CD4-positive, alpha-beta memory T cell (primary cell): ENCODE results near the gene MMP13. TPM values are rescaled to one million over a fixed set of nuclear protein-coding genes. Genes with fewer than 3 reads are reported as not detected.
"Not testable (repeated sequence)": the region's sequence is repeated elsewhere in the genome, so short reads cannot be mapped to it uniquely, and the experiment has no call there.

ENCODE experiments used
- CTCF ChIA-PET: fragments of 350-600 bp; sonication (Branson Sonifier 250); formaldehyde crosslinking; loops from one replicate; lab custom pipeline; 2021; ENCODE audit warnings: inconsistent platforms; ENCODE audit not compliant: partially characterized antibody; lab: Charles Lee
- POLR2A ChIA-PET: fragments of 350-600 bp; sonication (Branson Sonifier 250); formaldehyde crosslinking; loops from one replicate; lab custom pipeline; 2021; ENCODE audit not compliant: partially characterized antibody; lab: Charles Lee
- DNase-seq, 5 donors: peaks; one replicate each; pipeline versions ENCODE4 v3.0.0 to v3.0.0-alpha.2; 2020 to 2022; ENCODE audit warnings: mixed read lengths in 1 of 5
- H3K27ac ChIP-seq: one replicate; pipeline ENCODE4 v1.7.0; 2013; ENCODE audit warnings: low read depth, low read length
- H3K27me3 ChIP-seq: 2 replicates; pipeline ENCODE4 v1.7.0; 2013; ENCODE audit warnings: mild to moderate bottlenecking, low read length, moderate library complexity; ENCODE audit not compliant: insufficient read depth
- H3K36me3 ChIP-seq: 2 replicates; pipeline ENCODE4 v1.7.0; 2013; ENCODE audit warnings: mild to moderate bottlenecking, low read length, moderate library complexity; ENCODE audit not compliant: insufficient read depth
- H3K4me1 ChIP-seq: 2 replicates; pipeline ENCODE4 v1.7.0; 2013; ENCODE audit warnings: mild to moderate bottlenecking, low read length, moderate library complexity; ENCODE audit not compliant: insufficient read depth
- H3K4me3 ChIP-seq, 2 donors: one replicate each; pipeline ENCODE4 v1.7.0; 2013; ENCODE audit warnings: low read length in 2 of 2, mild to moderate bottlenecking in 1 of 2
- H3K9me3 ChIP-seq, 2 donors: one replicate each; pipeline ENCODE4 v1.7.0; 2013; ENCODE audit warnings: low read length in 2 of 2, control low read depth in 1 of 2; ENCODE audit not compliant: control insufficient read depth in 1 of 2
- H3K27ac Mint-ChIP-seq, 7 donors: one replicate each; pipeline ENCODE4 v1.8.0; 2020 to 2021; ENCODE audit warnings: mixed read lengths in 7 of 7, mild to moderate bottlenecking in 6 of 7, inconsistent platforms in 3 of 7, moderate library complexity in 3 of 7
- H3K27me3 Mint-ChIP-seq, 2 donors: one replicate each; pipeline ENCODE4 v1.8.0; 2020 to 2021; ENCODE audit warnings: mixed read lengths in 2 of 2
- H3K36me3 Mint-ChIP-seq, 2 donors: one replicate each; pipeline ENCODE4 v1.8.0; 2020 to 2021; ENCODE audit warnings: mixed read lengths in 2 of 2, inconsistent platforms in 1 of 2, mild to moderate bottlenecking in 1 of 2
- H3K4me1 Mint-ChIP-seq, 4 donors: one replicate each; pipeline ENCODE4 v1.8.0; 2020 to 2021; ENCODE audit warnings: mixed read lengths in 4 of 4, mild to moderate bottlenecking in 1 of 4
- H3K4me3 Mint-ChIP-seq, 8 donors: one replicate each; pipeline ENCODE4 v1.8.0; 2020 to 2021; ENCODE audit warnings: mixed read lengths in 8 of 8, mild to moderate bottlenecking in 7 of 8, moderate library complexity in 6 of 8, inconsistent platforms in 3 of 8
- H3K9me3 Mint-ChIP-seq, 8 donors: one replicate each; pipeline ENCODE4 v1.8.0; 2020 to 2021; ENCODE audit warnings: mixed read lengths in 8 of 8, mild to moderate bottlenecking in 5 of 8, inconsistent platforms in 3 of 8, moderate library complexity in 1 of 8
- intact Hi-C: fragments of 100-400 bp; cut with micrococcal nuclease; formaldehyde crosslinking; loops from one replicate; pipeline ENCODE4 v1.15.1; 2023
- polyA plus RNA-seq, 2 donors: library from polyadenylated mRNA; unstranded; fragments of 300-500 nt; fragmentation: Illumina TruSeq; gene quantifications; one replicate each; pipeline ENCODE4 v1.2.3, GENCODE V29; 2021
- total RNA-seq, 2 experiments: library from RNA; stranded (reverse); gene quantifications; one replicate each; pipeline ENCODE4 v1.2.3, GENCODE V29; 2021

MMP13 gene
- total RNA-seq (not detected), polyA plus RNA-seq (not detected)

- H3K27me3 Mint-ChIP-seq = no peaks in the 10 kb centered on the region
Observed at GRCh38 chr11:102955624-102956023, at the start of gene MMP13. Gene MMP13 (minus strand): TSS chr11:102955732. CDS start chr11:102955705, 27 bp downstream.

GRCh38 chr11:103004234-103004633 lies 48.7 kb upstream of the MMP13 start:
- H3K27ac ChIP-seq, DNase-seq, H3K36me3 Mint-ChIP-seq, H3K36me3 ChIP-seq, intact Hi-C loops, H3K9me3 ChIP-seq, H3K4me3 Mint-ChIP-seq, POLR2A ChIA-PET, H3K9me3 Mint-ChIP-seq, H3K27ac Mint-ChIP-seq, H3K27me3 ChIP-seq, CTCF ChIA-PET, H3K4me1 Mint-ChIP-seq, H3K4me1 ChIP-seq, H3K4me3 ChIP-seq: not testable (repeated sequence)
- peaks cover 13 to 14% of the 10 kb centered on the region in 2 donors for H3K27me3 Mint-ChIP-seq

More at GRCh38 chr11:102955624-102956023, at the start of gene MMP13:
- CTCF ChIA-PET = no interaction called here
- H3K4me1 ChIP-seq = no peaks in the 10 kb centered on the region
- H3K4me1 Mint-ChIP-seq = no peaks in the 10 kb centered on the region
- H3K4me3 ChIP-seq = no peak within 1 kb of the TSS
- H3K9me3 ChIP-seq = no peaks in the 10 kb centered on the region
- no peaks in the 10 kb centered on the region for H3K27me3 ChIP-seq
- H3K36me3 Mint-ChIP-seq = no peaks in the 10 kb centered on the region
- H3K4me3 Mint-ChIP-seq = no peak within 1 kb of the TSS
- no peak within 1 kb of the TSS for H3K27ac Mint-ChIP-seq
- intact Hi-C loops = no loop called here
- no peaks in the 10 kb centered on the region for H3K36me3 ChIP-seq
- DNase-seq = no peak
- no peak within 1 kb of the TSS for H3K27ac ChIP-seq
- H3K9me3 Mint-ChIP-seq = no peaks in the 10 kb centered on the region
- POLR2A ChIA-PET = no interaction called here

- H3K4me1 Mint-ChIP-seq = no peaks in the 10 kb centered on the region
Observed at GRCh38 chr11:102994105-102994504, 38.6 kb upstream of the MMP13 start.

GRCh38 chr11:102991776-102992175 lies 36.2 kb upstream of the MMP13 start:
- no peaks in the 10 kb centered on the region for H3K9me3 Mint-ChIP-seq
- Histone ChIP-seq H3K36me3 (no peaks in the 10 kb centered on the region), H3K4me3 (no peak overlapping the region), H3K4me1 (no peaks in the 10 kb centered on the region), H3K9me3 (no peaks in the 10 kb centered on the region), H3K27ac (no peak overlapping the region), H3K27me3 (no peaks in the 10 kb centered on the region)
- H3K4me1 Mint-ChIP-seq = no peaks in the 10 kb centered on the region
- ChIA-PET POLR2A (no interaction called here), CTCF (no interaction called here)
- H3K4me3 Mint-ChIP-seq = no peak overlapping the region
- peaks cover 5 to 6% of the 10 kb centered on the region in 2 donors for H3K27me3 Mint-ChIP-seq
- no peaks in the 10 kb centered on the region for H3K36me3 Mint-ChIP-seq
- peak in 1 of 5 donors; percentile 38 for DNase-seq
- intact Hi-C loops = no loop called here
- H3K27ac Mint-ChIP-seq = no peak overlapping the region

More at GRCh38 chr11:102994105-102994504, 38.6 kb upstream of the MMP13 start:
- H3K27me3 Mint-ChIP-seq = peaks cover 7 to 11% of the 10 kb centered on the region in 2 donors
- Histone ChIP-seq H3K27me3 (no peaks in the 10 kb centered on the region), H3K9me3 (no peaks in the 10 kb centered on the region), H3K4me1 (no peaks in the 10 kb centered on the region), H3K27ac (no peak overlapping the region), H3K36me3 (no peaks in the 10 kb centered on the region), H3K4me3 (no peak overlapping the region)
- no peak overlapping the region for H3K27ac Mint-ChIP-seq
- DNase-seq = no peak
- ChIA-PET CTCF (no interaction called here), POLR2A (no interaction called here)
- no peak overlapping the region for H3K4me3 Mint-ChIP-seq
- no peaks in the 10 kb centered on the region for H3K36me3 Mint-ChIP-seq
- intact Hi-C loops = no loop called here
- H3K9me3 Mint-ChIP-seq = peaks cover 0 to 2% (median 0%) of the 10 kb centered on the region in 8 donors

- Histone ChIP-seq H3K9me3 (no peaks in the 10 kb centered on the region), H3K36me3 (no peaks in the 10 kb centered on the region), H3K27ac (no peak overlapping the region), H3K27me3 (no peaks in the 10 kb centered on the region), H3K4me1 (no peaks in the 10 kb centered on the region), H3K4me3 (no peak overlapping the region)
- Mint-ChIP-seq H3K36me3 (no peaks in the 10 kb centered on the region), H3K27ac (no peak overlapping the region), H3K9me3 (no peaks in the 10 kb centered on the region), H3K4me3 (no peak overlapping the region), H3K27me3 (peaks cover 5 to 6% of the 10 kb centered on the region in 2 donors), H3K4me1 (no peaks in the 10 kb centered on the region)
- ChIA-PET POLR2A (no interaction called here), CTCF (no interaction called here)
- intact Hi-C loops = no loop called here
- no peak for DNase-seq
Observed at GRCh38 chr11:102990145-102990544, 34.6 kb upstream of the MMP13 start.

GRCh38 chr11:102989379-102990047 lies 34.0 kb upstream of the MMP13 start:
- Mint-ChIP-seq H3K27me3 (peaks cover 5 to 6% of the 10 kb centered on the region in 2 donors), H3K4me1 (no peaks in the 10 kb centered on the region), H3K4me3 (no peak overlapping the region), H3K9me3 (no peaks in the 10 kb centered on the region), H3K36me3 (no peaks in the 10 kb centered on the region), H3K27ac (no peak overlapping the region)
- no peak for DNase-seq
- no peak overlapping the region for H3K4me3 ChIP-seq
- no peaks in the 10 kb centered on the region for H3K36me3 ChIP-seq
- ChIA-PET POLR2A (no interaction called here), CTCF (no interaction called here)
- no peaks in the 10 kb centered on the region for H3K4me1 ChIP-seq
- H3K27ac ChIP-seq = no peak overlapping the region
- H3K9me3 ChIP-seq = no peaks in the 10 kb centered on the region
- intact Hi-C loops = no loop called here
- H3K27me3 ChIP-seq = no peaks in the 10 kb centered on the region

- Histone ChIP-seq H3K4me3 (no peak overlapping the region), H3K36me3 (no peaks in the 10 kb centered on the region), H3K9me3 (no peaks in the 10 kb centered on the region), H3K27ac (no peak overlapping the region), H3K27me3 (no peaks in the 10 kb centered on the region), H3K4me1 (no peaks in the 10 kb centered on the region)
- Mint-ChIP-seq H3K4me3 (no peak overlapping the region), H3K27me3 (peaks cover 5 to 8% of the 10 kb centered on the region in 2 donors), H3K9me3 (peaks cover 0 to 3% (median 0%) of the 10 kb centered on the region in 8 donors), H3K4me1 (no peaks in the 10 kb centered on the region), H3K36me3 (no peaks in the 10 kb centered on the region), H3K27ac (no peak overlapping the region)
- POLR2A ChIA-PET = no interaction called here
- intact Hi-C loops = no loop called here
- no peak for DNase-seq
- CTCF ChIA-PET = no interaction called here
Observed at GRCh38 chr11:102986815-102987214, 31.3 kb upstream of the MMP13 start.
